C4-2B (cell line): ENCODE results near the gene FANK1.

Experiments
- H3K27ac ChIP-seq: fragments of 450-650 bp; 2 replicates; pipeline ENCODE4 v1.5.1; 2017
- ZFX ChIP-seq: fragments of 450-650 bp; IDR thresholded peaks from 2 replicates; pipeline ENCODE4 v1.6.1; 2017
- TF ChIP-seq, protein P1 (sequence below): fragments of 450-650 bp; conservative IDR thresholded peaks from 2 replicates; pipeline ENCODE4 v1.5.1; 2017; ENCODE audit warnings: mild to moderate bottlenecking

Gene FANK1

DNA sequence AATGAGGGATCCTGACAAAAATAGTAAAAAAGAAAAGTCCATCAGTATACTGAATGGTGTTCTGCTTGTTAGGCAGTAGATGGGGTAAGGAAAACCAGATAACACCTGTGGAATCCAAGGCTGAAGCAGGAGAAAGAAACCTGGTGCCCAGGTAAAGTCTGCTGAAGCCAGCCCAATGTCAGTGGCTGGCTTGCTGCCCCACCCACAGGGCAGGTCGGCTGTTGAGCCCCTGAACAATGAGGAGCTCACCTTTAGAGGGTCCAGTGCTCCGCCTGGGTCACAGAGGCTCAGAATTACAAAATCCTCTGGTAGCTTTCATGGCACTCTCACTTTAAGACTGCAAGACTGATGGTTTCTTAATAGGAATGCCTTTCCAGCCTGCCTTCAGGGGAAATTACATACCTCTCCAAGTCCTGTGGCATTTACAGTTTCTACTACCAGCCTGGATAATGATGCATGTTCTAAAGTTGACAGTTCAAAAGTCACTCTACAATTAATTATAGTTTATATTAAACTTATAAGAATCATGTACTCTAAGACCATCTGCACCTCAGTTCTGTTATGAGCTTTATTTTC is 39.1 kb upstream of the FANK1 start:
- TF ChIP-seq, protein P1, sequence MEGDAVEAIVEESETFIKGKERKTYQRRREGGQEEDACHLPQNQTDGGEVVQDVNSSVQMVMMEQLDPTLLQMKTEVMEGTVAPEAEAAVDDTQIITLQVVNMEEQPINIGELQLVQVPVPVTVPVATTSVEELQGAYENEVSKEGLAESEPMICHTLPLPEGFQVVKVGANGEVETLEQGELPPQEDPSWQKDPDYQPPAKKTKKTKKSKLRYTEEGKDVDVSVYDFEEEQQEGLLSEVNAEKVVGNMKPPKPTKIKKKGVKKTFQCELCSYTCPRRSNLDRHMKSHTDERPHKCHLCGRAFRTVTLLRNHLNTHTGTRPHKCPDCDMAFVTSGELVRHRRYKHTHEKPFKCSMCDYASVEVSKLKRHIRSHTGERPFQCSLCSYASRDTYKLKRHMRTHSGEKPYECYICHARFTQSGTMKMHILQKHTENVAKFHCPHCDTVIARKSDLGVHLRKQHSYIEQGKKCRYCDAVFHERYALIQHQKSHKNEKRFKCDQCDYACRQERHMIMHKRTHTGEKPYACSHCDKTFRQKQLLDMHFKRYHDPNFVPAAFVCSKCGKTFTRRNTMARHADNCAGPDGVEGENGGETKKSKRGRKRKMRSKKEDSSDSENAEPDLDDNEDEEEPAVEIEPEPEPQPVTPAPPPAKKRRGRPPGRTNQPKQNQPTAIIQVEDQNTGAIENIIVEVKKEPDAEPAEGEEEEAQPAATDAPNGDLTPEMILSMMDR: no peak
- no peak for TF ChIP-seq ZFX
- no peak overlapping the region for H3K27ac ChIP-seq

DNA sequence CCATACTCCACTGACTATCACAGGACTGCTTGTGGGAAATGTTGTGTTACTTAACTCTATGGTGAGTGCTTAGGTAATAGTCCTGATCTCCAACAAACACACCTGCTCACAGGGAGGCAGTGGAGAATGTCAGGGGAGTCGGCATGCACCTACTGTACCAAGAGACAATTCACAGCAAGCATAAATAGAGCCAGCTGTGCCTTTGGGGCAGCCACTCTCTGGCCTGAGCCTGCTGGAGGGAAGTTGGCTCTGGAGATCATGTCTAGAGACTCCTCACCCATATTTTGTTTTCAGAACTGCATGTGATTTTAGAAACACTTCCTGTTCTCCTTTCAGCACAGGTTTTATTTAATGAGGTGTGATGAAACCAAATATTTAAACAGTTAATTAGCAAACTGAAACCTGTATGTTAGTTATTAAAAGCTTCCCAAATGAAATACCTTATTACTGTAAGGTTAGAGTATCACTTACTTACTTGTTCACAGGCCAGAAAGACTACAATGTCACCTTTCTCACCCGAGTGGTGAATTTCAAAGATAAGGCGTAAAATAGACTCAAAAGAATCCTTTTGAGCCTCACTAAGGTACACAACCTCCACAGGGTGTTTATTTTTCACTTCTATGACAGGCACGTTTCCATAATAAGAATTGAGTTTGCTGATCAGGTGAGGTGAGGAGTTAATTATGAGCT is 37.1 kb upstream of the FANK1 start:
- TF ChIP-seq, protein P1: no peak
- no peak for TF ChIP-seq ZFX
- no peak overlapping the region for H3K27ac ChIP-seq

DNA sequence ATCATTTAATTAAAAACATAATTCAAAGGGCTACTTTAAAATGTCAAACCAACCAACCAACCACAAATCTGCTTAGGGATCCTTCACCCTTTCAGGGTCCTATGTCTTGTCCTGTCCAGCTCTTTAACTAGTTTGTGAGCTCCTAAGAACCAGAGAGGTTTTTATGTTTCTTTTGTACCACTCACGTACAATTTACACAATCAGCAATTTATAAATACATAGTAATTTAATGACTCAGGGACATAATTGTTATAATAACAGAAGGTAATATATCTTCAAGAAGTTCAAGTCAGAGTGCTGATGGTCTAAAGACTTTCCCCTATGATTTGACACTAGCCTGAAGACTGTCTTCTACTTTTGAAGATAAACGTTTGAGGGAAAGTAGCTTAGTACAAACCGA is 31.2 kb upstream of the FANK1 start:
- no peak overlapping the region for H3K27ac ChIP-seq
- no peak for TF ChIP-seq ZFX
- TF ChIP-seq, protein P1: no peak

DNA sequence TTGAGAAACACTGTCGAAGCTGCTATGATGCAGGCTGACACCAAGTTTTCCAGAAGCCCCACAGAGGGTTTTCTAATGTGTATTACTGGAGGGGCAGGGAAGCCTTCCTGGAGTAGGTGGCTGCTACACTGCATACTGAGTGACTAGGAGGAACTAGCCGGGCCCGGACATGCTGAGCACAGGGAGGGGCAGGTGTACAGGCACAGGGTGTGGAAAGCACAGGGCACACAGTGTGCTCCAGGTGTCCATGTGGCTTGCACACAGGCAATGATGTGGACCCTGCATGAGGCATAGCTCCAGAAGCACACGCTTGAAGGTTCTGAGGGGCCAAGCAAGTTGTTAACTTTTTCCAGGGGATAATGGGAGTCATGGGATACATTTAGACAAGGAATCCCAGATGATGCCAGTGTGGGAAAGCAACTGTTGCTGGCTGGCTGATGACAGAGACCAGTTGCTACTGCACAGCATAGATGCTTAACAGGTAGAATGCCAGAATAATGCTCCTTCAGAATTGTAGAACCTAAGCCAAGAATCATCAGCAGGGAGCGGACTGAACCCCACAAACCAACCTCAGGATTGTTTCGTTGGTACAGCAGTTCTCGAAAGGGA is 29.8 kb upstream of the FANK1 start:
- no peak overlapping the region for H3K27ac ChIP-seq
- TF ChIP-seq, protein P1: no peak
- TF ChIP-seq ZFX: no peak

DNA sequence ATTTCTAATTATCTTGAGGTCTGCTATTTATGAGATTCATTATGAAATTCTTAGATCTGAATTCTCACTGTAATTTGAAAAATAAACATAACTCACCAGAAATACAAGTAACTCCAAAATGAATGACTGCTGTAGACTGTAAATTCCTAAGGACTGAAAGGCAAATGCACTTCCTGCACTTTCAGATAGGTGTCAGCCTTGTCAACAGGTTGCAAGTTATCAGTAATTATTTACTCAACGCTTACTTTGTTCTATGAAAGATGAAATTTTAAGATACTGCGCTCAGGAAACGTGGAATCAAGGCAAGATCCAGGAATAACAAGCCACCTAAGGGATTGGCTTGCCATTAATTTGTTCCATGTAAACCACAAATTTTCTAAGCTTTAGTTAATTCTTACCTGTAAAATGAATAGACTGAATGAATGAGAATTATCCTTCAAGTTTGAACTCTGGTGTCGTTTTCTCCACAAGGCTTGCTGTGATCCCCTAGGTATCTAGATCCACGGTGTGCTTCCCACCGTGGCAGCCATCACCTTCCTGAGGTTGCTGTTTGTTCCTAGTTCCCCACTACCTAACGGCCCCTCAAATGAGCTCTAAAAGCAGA is 27.9 kb upstream of the FANK1 start:
- no peak overlapping the region for H3K27ac ChIP-seq
- TF ChIP-seq ZFX: no peak
- TF ChIP-seq, protein P1: peak; percentile 95

DNA sequence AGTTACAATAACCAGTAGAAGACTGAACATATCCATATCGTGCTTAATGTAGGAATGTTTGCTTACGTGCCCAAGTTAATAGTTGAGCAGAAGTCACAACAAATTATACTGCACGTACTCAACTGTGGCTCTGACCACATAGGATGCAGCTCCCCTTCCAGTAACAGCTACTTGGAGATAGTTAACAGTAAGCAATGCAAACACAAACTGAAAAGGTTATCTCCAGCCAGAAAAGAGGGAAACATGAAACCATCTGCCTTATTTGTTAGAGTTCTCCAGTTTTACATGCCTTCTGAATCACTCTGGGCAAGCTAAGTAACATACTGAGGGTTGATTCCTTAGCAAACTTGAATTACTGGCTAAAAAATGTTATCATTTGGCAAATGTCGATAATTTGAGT is 25.0 kb upstream of the FANK1 start:
- TF ChIP-seq, protein P1: no peak
- no peak for TF ChIP-seq ZFX
- H3K27ac ChIP-seq: no peak overlapping the region
